Measurements from ENCODE around the gene LRRC4B.
"Not testable (repeated sequence)": the region's sequence is repeated elsewhere in the genome, so short reads cannot be mapped to it uniquely, and the experiment has no call there.

Gene LRRC4B

DNA sequence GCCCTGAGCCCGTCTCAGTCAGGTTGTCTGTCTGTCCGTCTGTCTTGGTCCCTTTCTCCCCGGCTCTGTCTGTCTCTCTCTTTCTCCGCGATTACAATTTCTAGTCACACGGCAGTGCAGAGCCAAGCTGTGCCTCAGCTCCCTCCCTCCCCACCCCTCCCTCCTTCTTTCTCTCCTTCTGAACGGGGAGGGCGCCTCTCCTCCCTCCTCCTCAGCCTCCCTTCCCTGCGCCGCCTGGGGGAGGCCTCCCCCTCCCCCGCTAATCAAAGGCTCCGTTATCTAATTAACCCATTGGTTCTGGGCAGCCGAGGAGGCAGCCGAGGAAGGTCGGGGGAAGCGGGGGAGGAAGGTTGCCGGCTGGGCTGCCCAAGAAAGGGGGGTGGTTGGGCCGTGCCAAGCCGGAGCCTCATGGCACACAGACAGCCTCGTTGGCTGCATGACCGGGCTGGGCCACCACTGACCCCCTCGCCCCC is 16.5 kb downstream of the LRRC4B start:
- no peak for DNase-seq

GRCh38 chr19:50551034-50551714 is 17.1 kb downstream of the LRRC4B start:
- DNase-seq: no peak

DNA sequence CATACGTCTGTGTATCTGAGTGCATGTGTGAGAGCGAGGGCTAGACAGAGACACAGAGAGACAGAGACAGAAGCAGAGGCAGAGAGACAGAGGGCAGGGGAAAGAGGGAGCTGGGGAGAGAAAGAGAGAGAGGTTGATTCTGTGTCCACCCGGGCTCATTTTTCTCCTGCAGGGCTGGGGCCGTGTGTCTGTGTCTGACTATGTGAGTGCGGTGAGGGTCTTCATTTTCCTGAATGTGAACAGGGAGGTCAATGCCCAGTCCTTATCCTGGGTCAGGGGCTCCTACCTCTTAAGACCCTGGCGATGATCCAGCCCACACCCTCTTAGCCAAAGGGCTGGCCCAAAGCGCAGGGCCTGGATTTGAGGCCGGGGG is 17.7 kb downstream of the LRRC4B start:
- no peak for DNase-seq

GRCh38 chr19:50549927-50550593 is 18.2 kb downstream of the LRRC4B start:
- DNase-seq: no peak

DNA sequence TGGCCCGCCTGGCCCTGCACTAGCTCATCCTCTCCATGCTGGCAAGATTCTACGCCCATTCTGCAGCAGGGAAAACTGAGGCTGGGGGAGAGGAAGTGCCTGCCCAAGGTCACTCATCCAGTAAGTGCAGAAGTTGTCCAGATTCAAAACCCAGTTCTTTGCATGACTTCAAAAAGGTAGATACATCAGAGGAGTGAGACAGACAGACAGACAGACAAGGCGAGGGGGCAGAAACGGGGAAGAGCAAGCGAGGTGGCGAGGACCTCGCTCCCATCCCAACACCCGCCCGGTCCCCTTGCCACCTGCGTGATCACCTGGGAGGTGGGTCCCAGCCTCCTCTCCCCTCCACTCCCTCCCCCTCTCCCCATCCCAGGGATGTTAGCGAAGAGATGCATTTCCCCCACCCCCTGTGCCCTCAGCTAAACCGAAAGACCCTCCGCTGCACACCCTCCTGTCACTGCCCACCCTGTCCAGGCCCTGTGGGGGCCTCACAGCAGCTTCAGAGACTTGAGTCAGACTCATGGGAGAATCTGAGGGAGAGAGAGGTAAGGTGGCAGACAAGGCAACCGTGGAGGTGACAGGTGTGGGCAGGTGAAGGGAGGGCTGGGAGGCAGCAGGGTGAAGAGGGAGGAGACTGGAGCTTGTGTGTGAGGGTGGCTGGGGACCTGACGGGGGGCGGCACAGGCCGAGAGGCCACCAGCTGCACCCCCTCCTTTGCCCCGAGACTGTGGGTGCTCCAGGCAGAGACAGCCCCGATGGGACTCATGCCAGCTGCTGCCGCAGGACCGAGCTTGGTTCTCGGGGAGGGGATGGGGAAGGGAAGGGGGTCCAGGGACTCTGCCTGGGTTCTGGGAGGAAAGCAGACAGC is 18.9 kb downstream of the LRRC4B start:
- DNase-seq: no peak

- DNase-seq: no peak
Observed at GRCh38 chr19:50548191-50549058, 19.8 kb downstream of the LRRC4B start.

GRCh38 chr19:50547385-50548190 is 20.6 kb downstream of the LRRC4B start:
- peak; percentile 2 for DNase-seq

DNA sequence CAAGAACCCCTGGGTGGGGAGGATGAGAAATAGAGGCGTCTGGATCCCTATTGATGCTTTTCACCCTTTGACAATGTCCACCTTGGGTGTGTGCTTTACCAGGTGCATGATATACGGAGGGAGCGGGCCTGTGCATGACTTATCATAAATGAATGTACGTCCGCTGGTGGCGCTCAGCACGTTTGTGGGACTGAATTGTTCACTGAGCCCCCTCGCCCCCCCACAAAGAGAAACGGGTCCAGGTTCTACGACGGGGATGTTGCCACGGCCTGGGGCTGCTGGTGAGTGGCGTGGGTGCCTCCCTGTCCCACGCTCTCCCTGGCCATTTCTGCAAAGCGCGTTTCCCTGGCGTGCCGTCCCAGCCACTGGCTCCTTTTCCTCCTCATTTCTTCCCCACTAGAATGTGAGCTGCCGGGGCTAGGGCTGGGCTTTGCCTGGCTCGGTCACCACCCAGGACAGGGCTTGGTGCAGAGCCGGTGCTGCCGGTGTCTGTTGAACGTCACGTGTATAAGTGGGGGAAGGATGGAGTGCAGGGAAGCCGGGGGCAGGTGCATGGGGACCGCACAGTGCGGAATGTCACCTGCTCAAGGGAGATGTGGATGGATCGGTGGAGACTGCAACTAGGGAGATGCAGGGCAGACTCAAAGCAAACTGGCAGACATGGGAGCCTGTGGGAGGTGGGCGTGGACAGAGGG is 21.6 kb downstream of the LRRC4B start:
- no peak for DNase-seq

- no peak for DNase-seq
Observed at GRCh38 chr19:50542943-50543342, 25.3 kb downstream of the LRRC4B start.

DNA sequence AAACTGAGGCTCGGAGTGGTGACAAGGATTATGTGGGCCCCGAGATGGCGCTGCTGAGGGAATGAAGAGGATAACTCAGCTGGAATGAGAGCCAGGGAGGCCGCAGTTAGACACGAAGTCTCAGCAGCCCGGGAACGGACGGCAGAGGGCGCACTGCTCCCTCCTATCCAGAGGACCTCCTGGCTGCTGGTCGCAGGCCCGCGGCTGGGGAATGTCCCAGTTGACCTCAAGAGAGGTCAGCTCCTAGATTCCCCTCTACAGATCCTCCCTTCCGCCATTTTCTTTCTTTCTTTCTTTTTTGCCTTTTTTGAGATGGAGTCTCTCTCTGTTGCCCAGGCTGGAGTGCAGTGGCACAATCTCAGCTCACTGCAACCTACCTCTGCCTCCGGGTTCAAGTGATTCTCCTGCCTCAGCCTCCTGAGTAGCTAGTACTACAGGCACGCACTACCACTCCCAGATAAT is 30.4 kb downstream of the LRRC4B start:
- DNase-seq: peak; percentile 72

DNA sequence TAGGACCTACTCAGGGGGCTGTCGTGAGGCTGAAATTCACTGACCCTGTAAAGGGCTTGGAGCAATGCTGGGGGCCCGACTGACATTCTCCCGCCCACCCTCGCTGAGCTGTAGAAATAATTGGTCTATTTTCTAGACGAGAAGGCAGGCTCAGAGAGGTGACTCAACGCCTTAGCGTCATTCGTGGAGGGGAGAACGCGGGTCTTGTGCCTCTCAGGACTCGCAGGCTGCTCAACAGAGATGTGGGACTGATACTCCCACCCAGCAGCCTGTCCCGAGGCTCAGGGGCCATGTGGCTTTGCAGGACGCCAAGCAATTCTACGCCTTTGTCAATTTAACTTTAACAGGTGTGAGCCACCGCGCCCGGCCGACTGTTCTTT is 30.9 kb downstream of the LRRC4B start:
- no peak for DNase-seq

DNA sequence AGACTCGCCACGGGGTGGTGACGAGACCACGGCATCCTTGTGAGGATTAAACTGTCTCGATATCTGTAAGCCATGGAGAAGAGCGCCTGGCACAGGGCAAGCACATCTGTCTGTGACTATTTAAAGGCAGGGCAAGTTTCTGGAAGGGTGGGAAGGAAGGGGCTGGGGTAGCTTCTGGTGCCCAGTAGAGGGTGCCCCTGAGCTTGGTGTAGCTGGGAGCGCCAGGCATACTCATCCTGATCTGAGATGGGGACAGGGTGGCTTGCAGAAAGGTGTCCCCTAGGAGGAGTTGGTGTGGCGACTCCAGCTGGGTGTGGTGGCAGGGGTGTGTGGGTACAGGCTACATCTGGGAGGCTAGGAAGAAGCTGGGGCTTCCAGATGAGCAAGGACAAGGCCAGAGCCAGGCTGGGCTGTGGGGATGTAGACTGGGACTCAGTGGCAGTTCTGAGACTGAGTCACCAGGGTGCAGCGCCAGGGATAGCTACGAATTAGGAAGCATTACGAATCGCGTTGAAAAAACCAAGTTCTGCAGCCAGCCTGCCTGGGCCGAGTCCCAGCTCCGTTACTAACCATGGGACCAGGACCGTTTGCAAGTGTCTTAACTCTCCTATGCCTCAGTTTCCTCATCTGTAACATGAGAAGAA is 31.5 kb downstream of the LRRC4B start:
- DNase-seq: no peak

GRCh38 chr19:50535672-50536187 is 32.5 kb downstream of the LRRC4B start:
- DNase-seq: no peak

GRCh38 chr19:50534478-50534877 is 33.8 kb downstream of the LRRC4B start:
- DNase-seq: no peak

- DNase-seq: no peak
Observed at GRCh38 chr19:50532952-50533351, 35.3 kb downstream of the LRRC4B start.

GRCh38 chr19:50531171-50531612 is 37.0 kb downstream of the LRRC4B start:
- no peak for DNase-seq

- DNase-seq: not testable (repeated sequence)
Observed at GRCh38 chr19:50528052-50528451, 40.2 kb downstream of the LRRC4B start.

DNA sequence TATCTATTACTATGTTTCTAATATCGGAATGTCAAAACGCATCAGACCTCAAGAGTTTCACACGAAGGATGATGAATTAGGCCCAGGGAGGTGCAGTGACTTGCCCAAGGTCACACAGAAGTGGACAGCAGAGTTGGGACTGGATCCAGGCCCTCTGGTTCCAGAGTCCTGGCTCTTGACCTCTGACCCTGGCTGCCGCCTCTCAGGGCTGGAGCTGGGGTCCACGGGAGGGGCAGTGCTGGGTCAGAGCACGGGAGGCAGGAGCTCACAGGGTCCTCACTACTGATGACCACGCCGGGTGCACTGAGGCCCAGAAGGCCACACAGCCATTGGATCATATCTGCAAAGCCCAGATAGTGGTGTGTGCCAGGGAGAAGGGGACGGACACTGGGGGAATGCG is 45.4 kb downstream of the LRRC4B start:
- no peak for DNase-seq

DNA sequence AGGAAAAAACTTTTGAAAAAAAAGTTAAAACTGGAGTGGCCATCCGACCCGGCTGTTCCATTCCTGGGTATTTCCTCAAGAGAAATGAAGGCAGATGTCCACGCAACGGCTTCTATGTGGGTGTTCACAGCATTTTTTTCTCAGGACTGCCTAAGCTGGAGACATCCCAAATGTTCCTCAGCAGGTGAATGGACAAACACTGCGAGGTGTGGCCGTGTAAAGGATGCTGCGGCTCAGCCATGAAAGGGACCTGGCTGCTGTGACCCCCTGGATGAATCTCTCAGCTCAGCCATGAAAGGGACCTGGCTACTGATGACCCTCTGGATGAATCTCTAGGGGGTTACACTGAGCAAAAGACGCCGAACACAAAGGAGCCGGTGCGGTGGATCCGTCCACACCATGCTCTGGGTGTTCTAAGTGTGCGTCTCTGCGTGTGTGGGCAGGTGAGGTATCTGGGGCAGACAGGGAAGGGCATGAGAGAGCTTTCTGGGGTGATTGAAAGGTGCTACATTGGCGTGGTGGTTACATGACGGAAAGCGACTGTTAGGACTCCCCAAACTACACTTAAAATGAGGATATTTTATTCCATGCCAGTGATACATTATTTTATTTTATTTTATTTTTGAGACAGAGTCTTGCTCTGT is 47.3 kb downstream of the LRRC4B start:
- no peak for DNase-seq

Data from fibroblast of skin of back (primary cell).